Measurements from ENCODE around the gene RAD51B.

Gene RAD51B

DNA sequence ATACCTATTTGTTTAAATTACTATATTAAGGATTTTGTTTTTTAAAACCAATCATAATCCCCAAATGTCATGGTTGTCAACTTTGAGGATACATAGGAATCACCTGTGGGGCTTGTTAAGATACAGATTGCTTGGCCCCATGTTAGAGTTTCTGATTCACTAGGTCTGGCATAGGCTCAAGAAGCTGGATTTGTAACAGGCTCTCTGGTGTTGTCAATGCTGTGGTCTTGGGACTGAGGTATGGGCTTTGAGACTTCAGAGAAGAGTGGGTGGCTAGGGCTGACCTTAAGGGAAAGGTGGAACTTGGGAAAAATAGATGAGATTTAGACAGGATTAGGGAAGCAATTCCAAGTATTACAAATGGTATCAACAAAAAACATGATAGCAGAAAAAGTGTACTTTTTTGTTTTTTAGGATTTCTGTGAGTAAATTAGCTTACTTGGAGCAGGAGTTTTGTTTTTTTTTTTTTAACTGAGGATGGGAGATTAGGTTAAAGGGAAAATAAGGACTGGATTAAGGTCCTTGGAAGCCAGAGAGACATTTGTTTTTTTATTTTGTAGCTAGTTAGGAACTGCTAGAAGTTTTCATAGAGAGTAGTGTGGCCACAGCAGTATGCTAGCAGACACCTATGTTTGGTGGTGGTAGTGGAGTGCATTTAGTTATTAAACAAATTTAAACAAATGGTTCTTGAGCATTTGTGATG is 88.6 kb downstream of the RAD51B start:
- DNase-seq = no peak

DNA sequence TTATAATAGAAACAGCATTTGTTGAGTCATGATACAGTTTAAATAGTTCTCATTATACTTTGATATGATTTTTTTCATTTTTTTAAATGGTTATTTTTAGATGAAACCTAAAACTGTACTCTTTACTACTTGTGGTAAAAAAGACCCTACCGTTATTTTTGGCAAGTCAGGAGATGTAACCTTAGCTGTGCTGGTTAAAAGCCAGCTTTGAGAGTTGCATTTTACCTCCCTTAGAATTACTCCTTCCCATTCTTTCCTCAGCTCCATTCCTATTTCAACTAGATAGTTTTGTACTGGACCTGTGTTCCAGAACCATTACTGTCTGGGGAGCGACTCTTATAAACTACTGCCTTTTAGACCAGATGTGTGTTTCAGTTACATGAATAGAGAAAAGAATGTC is 92.0 kb downstream of the RAD51B start:
- DNase-seq = no peak

DNA sequence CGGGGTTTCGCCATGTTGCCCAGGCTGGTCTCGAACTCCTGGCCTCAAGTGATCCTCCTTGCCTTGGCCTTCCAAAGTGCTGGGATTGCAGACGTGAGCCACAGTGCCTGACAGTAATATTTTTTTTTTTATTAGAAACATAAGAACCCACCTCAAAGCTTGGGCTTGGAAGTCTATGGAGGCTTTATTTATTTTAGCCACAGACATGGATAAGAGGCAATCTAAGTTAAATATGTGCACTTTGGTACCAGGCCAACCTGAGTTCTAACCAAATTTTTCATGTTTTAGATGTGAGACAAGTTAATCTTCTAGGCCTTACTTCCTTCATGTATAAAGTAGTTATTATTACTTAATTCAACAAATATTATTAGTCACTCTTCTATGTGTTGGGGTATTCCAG is 96.9 kb downstream of the RAD51B start:
- DNase-seq = no peak

DNA sequence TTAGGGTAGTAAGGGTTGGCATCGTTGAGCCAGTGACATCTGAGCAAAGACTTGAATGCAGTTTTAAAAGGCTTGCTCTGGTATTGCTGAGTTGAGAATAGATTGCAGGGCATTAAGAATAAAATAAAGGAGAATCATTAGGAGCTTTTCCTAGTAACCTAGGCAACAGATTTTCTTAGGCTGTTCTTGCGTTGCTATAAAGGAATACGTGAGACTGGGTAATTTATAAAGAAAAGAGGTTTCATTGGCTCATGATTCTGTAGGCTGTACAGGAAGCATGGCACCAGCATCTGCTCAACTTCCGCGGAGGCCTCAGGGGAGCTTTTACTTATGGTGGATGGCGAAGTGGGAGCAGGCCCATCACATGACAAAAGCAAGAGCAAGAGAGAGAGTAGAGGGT is 97.4 kb downstream of the RAD51B start:
- no peak for DNase-seq

DNA sequence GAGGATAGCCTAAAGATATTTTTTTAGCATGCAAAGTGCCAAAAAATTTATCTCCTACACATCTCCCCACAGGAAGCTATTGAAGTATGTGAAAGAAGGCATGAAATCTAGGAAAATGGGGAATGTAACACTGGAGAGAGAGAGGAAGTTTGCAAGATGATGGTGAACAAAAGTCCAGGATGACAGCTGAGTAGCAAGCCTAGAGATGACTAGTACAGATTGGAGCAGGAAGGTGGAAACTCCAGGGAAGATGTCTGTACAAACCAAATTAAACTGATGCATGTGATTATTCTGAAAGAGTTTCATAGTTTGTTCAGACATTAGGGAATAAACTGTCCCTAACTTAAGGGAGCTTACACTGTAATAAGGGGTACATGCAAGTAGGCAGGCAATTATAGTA is 99.3 kb downstream of the RAD51B start:
- no peak for DNase-seq

DNA sequence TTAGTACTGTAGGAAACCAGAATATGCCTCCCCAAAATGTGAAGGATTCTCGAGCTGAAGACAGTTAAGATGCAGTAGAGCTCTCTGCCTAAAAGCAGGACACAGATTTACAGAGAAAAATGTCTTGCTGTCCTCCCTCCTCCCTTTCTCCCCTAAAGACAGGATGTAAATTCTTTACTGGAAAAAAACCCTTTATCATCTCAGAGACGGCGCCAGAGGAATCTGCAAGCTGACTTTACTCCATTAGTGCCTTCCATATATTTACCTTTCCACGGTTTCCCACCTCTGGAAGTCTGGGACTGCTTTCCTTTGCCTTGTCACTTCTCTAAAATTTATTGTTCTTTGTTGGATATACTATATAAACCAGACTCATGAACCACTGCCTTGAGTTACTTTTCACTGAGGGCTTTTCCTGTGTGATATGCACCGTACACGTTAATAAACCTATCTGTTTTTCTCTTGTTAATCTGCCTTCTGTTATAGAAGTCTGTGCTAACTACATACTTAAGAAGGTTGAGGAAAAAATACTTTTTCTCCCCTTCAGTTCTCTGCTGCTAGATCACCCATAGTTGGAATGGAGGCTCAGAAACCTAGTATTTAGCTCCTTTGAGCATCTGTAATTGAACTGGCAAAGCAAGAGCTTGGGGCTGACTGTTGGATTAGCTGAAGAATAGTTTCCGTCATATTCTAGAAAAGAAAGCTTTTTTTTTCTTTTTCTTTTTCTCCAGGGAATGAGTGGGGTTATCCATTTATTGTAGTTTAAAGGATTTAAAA is 99.9 kb downstream of the RAD51B start:
- DNase-seq = no peak

DNA sequence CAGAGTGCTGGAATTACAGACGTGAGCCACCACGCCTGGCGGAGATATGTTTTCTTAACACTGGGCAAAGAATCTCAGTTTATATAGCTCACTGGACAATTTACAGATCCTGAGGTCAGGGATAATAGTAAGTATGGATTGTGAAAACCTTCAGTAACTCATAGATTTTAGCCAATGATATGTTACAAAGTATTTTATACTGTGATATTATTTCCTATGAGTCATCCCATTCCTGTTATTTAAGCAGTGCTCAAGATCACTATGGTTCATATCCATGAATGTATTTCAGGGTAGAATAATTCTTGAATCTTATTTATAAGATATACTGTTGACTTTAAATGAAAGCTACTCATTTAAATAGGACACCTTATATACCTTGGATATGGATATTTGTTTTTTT is 107.2 kb downstream of the RAD51B start:
- DNase-seq = no peak

DNA sequence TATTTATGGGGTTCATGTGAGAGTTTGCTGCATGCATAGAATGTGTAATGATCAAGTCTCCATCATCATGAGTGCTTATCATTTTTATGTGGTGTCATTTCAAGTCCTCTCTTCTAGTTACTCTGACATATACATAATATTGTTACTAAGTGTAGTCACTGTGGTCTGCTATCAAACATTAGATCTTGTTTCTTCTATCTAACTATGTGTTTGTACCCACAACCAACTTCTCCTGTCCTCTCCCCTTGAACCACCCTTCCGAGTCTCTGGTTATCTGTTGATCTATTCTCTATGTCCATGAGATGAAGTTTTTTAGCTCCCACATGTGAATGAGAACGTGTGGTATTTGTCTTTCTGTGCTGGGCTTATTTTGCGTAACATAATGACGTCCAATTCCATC is 107.7 kb downstream of the RAD51B start:
- no peak for DNase-seq

DNA sequence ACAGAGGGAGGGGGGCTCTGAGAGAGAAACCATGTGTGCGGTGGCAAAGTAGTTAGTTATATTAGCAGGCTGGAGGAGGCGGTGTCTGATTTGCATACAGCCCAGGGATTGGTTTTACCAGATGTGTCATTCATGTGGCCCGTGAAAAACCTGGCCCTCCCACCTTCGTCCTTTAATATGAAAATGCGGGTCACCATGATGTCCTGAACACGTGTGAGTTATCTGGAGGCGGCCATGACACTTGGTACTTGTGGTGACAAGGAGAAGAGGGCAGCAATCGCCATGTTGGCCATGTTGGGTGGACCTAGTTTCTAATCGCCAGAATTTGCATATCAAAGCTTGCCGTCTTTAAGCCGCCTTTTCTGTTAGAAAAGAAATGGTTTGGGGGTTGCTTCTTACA is 108.8 kb downstream of the RAD51B start:
- no peak for DNase-seq

DNA sequence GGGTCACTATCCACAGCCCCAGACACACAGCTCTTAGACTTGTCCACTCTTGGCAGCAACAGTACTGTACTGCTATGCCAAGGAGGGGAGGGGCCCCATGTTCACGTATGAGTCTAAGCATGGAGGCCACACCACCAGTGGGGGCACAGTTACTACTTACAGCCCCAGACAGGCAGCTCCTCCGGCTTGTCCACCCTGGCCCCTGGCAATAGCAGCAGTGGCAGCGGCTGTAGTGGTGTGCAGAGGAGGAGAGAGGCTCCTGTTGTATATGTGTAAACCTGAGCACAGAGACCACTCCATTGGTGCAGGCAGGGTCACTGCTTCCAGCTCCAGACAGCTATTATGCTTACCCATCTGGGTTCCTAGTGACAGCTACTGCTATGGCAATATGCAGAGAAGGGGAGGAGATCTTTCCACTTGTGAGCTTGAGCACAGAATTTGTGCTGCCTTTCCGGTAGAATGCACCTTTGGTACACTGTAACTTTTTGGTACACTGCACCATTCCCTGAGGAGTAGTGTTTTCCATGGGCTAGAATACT is 113.2 kb downstream of the RAD51B start:
- no peak for DNase-seq

DNA sequence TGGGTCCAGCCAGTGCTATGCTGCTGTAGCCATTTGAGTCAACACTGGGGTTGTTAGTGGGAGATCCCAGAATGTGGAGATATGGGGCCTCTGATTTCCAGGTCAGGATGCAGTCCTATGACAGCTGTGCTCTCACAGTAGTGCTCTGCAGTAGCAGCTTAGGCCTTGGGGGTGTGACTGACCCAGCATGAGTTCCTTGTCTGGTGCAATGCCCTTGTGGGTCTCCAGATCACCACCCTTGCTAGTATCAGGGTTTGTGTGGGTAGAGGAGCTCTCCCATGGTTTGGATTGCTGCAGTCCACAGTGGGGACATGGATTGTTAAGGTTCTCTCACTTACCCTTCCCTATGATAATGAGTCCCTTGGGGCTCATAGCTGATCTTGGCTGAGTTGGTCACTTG is 113.7 kb downstream of the RAD51B start:
- DNase-seq = no peak

DNA sequence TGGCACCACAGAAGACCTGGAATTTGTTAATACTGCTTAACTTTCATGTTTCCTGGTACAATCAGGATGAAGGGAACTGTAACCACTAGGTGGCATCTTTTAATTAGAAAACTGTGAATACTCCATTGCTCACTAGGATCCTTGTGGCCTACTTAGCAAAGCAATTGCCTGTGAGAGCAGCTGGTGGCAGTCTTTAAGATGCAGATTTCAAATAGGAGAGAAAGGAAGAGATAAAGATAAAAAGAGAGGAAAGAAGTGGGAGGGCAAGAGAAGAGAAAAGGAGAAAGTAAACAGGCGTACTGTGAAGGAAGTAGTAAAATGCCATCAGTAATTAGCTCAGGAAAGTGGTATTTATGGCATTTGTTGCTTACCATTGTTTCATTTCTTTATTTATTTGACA is 114.5 kb downstream of the RAD51B start:
- DNase-seq = peak; percentile 50

DNA sequence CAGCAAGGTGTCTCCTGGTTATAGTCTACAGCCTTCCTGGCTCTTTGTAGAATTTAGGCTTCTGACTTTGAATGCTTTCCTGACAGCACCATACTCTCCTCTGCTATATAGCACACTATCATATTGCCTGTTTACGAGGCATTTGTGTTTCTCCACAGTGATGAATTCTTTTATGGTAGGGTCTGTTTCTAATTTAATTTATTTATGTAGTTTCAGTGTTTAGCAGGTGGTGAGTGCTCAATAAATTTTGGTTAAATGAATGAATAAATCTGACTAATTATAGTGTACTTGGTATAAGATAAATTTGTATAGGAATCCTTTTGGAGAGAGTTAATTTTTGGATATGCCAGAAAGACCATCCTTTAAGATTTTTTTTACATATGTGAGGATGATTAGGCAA is 115.3 kb downstream of the RAD51B start:
- no peak for DNase-seq

DNA sequence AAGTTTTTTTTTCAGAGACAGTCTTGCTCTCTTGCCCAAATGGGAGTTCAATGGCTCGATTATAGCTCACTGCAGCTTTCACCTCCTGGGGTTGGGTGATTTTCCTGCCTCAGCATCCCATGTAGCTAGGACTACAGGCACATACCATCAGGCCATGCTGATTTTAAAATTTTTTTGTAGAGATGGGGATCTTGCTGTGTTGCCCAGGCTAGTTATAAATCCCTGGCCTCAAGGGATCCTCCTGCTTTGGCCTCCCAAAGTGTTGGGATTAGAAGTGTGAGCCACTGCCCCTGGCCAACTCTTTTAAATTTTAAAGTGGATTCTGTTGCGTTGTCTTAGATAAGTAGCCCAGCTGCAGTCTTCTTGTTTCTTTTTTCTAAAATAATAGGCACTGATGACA is 115.8 kb downstream of the RAD51B start:
- DNase-seq = no peak

DNA sequence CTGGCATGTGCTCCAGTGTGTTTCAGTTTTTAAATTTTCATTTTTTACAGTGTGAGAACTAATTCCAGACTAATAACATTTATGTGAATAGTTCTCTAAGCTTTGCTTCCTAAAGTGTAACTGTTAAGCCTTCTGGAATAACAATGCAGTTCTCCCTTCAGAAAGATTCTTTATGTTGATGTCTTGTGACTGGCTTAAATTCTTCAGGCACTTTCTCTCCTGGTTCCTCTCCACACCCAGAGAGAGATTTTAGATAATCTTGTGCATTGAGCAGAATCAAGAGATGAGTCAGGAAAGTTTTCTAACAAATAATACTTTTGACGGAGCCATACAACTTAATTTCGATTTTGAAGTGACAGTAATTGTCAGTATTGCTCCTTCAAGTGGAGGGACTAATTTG is 118.5 kb downstream of the RAD51B start:
- no peak for DNase-seq

DNA sequence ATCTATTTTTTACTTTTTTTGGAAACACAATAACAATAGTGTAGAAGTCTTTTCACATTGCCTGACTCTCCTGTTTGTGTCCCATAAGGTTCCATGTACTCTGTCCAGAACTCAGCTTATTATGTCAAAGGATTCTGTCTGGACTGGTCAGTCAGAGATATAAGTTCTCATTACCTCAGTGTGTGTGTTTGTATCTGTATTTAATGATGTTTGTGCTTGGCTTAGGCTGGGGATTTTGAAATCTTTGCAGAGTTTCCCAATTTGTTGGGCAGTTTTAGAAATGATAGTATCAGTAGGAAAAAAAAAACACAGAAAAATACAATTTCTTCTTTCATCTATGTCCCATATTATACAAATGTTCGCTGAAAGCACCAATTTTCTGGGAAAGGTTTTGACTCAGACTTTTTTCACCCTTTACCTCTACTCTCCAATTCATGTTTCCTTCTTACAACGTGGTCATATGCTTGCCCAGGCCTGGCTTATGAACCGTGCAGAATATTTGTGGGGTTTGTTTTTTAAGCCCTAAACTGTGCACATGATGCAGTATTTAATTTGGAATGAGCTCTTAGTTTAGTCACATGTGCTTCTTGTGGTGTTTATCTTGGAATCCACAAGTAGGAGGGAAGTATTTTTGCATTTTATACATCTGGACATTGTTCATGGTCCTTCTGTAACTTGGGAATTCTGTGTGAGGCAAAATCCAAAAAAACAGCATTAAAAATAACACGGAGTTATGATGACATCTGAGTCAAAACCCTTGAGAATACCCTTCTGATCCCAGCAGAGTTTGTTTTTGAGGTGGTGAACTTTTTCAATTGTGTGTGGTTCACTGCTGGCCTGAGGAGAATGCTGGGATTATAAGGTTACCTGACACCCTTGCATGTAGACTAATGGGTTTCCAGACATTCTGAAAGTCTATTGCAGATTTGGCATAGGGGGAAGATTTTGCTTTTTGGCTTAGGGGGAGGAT is 121.2 kb downstream of the RAD51B start:
- DNase-seq = no peak

DNA sequence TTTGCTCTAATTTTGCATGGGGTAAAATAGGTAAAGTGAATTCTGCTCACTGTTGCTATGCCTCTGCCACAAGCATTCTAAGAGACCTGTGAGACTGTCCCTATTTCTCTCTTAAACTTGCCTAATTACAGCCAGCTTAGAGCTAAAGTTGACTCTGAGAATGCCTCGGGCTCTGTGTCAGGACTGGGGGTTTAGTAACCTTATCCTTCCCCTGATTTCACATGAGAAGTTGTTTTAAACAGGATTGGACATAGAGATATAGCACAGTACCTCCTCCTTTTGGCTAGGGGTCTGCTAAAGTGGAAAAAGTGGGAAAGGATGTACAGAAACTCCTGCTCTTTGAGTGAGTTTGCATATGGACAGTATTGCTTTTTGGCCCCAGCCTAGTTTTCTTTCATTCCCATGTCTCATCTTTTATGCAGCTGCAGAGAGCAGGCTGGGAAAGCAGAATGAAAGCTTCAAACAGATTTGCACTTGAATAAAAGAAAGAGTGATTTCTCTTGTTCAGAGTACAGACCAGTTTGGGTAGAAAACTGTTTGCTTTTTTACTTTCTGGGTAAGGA is 122.0 kb downstream of the RAD51B start:
- DNase-seq = no peak

DNA sequence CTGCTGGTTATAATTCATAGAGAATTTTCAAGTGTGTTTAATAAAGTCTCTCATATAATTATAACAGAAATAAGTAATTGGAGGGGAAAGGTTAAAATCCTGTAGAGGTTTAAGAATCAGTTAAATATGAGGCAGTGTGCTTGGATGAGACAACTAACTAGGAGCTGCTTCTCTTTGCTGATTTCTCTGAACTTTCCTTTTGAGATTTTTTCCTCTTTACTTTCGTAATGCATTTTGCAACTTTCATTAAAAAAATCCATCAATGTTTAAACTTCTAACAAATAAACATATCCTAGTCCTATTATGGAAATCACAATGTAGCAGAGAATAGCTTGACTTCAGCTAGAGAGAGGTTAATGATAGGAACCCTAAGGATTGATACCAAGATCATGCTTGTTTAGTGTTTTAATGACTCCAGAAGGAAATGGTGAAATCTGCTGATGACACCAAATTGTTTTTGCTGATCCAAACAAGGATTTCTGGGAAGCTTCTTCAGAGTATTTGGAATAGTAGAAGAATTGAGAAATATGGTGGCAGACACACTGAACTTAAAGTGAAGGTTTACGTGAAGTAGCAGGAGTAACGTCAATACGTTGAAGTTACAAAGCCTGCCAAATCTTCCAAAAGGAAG is 122.6 kb downstream of the RAD51B start:
- no peak for DNase-seq

DNA sequence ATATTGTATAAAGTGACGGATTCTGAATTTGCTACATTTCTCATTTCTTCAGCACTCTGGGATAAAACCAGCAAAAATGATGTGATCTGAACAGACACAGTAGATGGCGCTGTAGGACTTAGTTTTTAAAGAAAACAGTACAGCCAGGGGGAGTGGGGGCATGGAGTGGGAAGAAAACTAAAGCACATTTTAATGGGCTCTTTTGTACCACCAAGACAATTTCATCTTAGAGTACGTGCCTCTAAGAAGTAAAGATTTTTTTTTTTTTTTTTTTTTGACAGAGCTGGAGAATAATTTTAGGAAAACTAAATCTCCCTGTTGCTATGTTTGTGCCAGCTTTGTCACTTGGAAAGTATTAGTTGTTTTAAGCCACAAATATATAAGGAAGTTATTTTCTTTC is 124.4 kb downstream of the RAD51B start:
- DNase-seq = peak; percentile 74

DNA sequence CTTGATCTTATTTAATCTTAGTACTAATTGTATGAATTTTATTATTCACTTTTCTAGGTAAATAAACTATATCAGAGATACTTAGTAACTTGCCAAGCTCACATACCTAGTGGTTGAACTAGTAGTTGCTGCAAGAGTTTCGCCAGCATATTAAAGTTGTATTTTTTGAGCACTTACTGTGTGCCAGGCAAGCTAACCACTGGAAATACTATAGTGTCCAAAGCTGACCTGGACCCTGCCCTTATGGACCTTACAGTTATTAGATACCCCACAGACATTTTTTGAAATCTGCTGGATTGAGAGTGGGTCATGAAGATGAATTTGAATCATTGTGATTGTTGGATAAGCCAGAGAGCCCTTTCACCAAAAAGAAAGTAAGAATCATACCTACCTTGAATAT is 125.0 kb downstream of the RAD51B start:
- DNase-seq = no peak

DNA sequence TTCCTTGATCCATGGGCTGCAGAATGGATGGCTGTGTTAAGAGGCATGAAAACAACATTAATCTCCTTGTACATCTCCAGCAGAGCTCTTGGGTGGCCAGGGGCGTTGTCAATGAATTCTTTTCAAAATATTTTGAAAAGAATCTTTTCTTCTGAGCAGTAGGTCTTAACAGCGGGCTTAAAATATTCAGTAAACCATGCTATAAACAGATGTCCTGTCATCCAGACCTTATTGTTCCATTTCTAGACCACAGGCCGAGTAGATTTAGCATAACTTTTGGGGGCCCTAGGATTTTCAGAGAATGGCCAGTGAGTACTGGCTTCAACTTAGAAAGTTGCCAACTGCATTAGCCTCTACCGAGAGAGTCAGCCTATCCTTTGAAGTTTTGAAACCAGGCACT is 130.2 kb downstream of the RAD51B start:
- DNase-seq = no peak

DNA sequence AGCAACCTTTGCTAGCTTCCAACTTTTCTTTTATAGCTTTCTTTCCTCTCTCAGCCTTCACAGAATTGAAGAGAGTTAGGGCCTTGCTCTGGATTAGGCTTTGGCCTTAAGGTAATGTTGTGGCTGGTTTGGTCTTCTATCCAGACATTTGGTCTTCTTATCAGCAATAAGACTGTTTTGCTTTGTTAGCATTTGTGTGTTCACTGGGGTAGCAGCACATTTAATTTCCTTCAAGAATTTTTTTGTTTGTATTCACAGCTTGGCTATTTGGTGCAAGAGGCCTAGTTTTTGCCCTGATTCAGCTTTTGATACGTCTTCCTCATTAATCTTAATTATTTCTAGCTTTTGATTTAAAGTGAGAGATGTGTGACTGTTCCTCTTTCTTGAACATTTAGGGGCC is 130.8 kb downstream of the RAD51B start:
- DNase-seq = no peak
